Neural cell (in vitro differentiated cells): ENCODE measurements around the gene DCAF7.

ENCODE experiments used
- EP300 ChIP-seq: fragments of 450-650 bp; conservative IDR thresholded peaks from 2 replicates; pipeline ENCODE4 v1.6.1; 2014; ENCODE audit warnings: antibody characterized with exemption, mild to moderate bottlenecking, moderate library complexity; ENCODE audit not compliant: poor library complexity, severe bottlenecking
- EZH2 ChIP-seq: fragments of 200-600, 300-800 bp; shearing (Covaris generic), sonication (generic); IDR thresholded peaks from 2 replicates; pipeline ENCODE4 v1.6.1; 2014; ENCODE audit warnings: antibody characterized with exemption, low read length, borderline replicate concordance, mild to moderate bottlenecking; ENCODE audit not compliant: insufficient read depth, poor library complexity, severe bottlenecking
- MXI1 ChIP-seq: fragments of 450-650 bp; conservative IDR thresholded peaks from 2 replicates; pipeline ENCODE4 v1.6.1; 2014; ENCODE audit warnings: antibody characterized with exemption, mild to moderate bottlenecking; ENCODE audit not compliant: poor library complexity, severe bottlenecking
- POLR2AphosphoS5 ChIP-seq: IDR thresholded peaks from 2 replicates; pipeline ENCODE4 v1.6.1; 2012
- RAD21 ChIP-seq: fragments of 450-650 bp; conservative IDR thresholded peaks from 2 replicates; pipeline ENCODE4 v1.6.1; 2014; ENCODE audit warnings: antibody characterized with exemption, mild to moderate bottlenecking, moderate library complexity
- SMC3 ChIP-seq: fragments of 450-650 bp; conservative IDR thresholded peaks from 2 replicates; pipeline ENCODE4 v1.6.1; 2014; ENCODE audit warnings: antibody characterized with exemption, mild to moderate bottlenecking, moderate library complexity; ENCODE audit not compliant: poor library complexity
- TAF1 ChIP-seq: IDR thresholded peaks from 2 replicates; pipeline ENCODE4 v1.6.1; 2012; ENCODE audit warnings: low read depth
- TF ChIP-seq, protein P1 (sequence below): fragments of 450-650 bp; IDR thresholded peaks from 2 replicates; pipeline ENCODE4 v1.5.1; 2014; ENCODE audit warnings: antibody characterized with exemption, mild to moderate bottlenecking, moderate library complexity; ENCODE audit not compliant: poor library complexity, severe bottlenecking
- TF ChIP-seq, protein P2 (sequence below): IDR thresholded peaks from 2 replicates; pipeline ENCODE4 v1.6.1; 2012; ENCODE audit warnings: borderline replicate concordance

DNA sequence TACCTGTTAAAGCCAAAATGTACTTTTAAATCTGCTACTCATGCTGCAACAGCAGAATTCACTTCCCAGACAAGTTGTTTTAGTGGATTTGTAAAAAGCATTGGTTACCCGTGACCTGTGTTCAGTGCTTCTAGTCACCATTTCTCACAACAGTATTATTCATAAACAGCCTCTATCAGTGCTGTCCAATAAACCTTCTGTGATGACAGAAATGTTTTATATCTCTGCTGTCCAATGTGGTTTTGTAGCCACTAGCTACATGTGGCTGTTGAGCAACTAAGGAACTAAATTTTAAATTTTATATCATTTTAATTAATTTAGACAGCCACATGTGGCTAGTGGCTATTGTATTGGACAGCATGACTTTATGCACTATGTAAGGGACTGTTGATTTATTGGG lies 84.5 kb downstream of the DCAF7 start:
- TF ChIP-seq, protein P1, sequence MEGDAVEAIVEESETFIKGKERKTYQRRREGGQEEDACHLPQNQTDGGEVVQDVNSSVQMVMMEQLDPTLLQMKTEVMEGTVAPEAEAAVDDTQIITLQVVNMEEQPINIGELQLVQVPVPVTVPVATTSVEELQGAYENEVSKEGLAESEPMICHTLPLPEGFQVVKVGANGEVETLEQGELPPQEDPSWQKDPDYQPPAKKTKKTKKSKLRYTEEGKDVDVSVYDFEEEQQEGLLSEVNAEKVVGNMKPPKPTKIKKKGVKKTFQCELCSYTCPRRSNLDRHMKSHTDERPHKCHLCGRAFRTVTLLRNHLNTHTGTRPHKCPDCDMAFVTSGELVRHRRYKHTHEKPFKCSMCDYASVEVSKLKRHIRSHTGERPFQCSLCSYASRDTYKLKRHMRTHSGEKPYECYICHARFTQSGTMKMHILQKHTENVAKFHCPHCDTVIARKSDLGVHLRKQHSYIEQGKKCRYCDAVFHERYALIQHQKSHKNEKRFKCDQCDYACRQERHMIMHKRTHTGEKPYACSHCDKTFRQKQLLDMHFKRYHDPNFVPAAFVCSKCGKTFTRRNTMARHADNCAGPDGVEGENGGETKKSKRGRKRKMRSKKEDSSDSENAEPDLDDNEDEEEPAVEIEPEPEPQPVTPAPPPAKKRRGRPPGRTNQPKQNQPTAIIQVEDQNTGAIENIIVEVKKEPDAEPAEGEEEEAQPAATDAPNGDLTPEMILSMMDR = no peak
- TF ChIP-seq EP300 = no peak
- no peak for TF ChIP-seq EZH2
- TF ChIP-seq TAF1 = no peak
- TF ChIP-seq, protein P2, sequence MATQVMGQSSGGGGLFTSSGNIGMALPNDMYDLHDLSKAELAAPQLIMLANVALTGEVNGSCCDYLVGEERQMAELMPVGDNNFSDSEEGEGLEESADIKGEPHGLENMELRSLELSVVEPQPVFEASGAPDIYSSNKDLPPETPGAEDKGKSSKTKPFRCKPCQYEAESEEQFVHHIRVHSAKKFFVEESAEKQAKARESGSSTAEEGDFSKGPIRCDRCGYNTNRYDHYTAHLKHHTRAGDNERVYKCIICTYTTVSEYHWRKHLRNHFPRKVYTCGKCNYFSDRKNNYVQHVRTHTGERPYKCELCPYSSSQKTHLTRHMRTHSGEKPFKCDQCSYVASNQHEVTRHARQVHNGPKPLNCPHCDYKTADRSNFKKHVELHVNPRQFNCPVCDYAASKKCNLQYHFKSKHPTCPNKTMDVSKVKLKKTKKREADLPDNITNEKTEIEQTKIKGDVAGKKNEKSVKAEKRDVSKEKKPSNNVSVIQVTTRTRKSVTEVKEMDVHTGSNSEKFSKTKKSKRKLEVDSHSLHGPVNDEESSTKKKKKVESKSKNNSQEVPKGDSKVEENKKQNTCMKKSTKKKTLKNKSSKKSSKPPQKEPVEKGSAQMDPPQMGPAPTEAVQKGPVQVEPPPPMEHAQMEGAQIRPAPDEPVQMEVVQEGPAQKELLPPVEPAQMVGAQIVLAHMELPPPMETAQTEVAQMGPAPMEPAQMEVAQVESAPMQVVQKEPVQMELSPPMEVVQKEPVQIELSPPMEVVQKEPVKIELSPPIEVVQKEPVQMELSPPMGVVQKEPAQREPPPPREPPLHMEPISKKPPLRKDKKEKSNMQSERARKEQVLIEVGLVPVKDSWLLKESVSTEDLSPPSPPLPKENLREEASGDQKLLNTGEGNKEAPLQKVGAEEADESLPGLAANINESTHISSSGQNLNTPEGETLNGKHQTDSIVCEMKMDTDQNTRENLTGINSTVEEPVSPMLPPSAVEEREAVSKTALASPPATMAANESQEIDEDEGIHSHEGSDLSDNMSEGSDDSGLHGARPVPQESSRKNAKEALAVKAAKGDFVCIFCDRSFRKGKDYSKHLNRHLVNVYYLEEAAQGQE = no peak
- TF ChIP-seq POLR2AphosphoS5 = no peak
- TF ChIP-seq RAD21 = no peak
- no peak for TF ChIP-seq SMC3
- no peak for TF ChIP-seq MXI1
